Measurements from ENCODE around the gene SRD5A2. TPM values are rescaled to one million over a fixed set of nuclear protein-coding genes. Genes with fewer than 3 reads are reported as not detected.

Gene SRD5A2
- total RNA-seq, 1 donor, result 0.09 TPM

DNA sequence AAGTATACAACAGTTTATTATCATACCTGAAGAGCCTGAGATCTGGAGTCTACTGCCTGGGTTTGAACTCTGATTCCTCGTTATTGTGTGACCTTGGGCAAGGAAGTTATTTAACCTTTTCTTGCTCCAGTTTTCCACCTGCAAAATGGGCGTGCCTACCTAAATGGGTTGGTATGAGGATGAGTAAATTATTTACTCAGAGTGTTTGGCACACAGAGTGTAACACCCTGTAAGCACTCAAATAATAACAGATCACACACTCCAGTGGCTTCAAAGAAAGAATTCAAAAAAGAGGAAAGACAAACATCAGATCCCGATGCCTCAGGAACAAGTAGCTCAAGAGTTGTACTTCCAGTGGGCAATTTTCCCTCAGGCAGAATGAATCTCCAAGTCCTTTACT is 2.4 kb downstream of the SRD5A2 start:
- H3K4me3 ChIP-seq (ENCODE audit: low read depth, low read length), result no peak overlapping the region
- no peak for DNase-seq (ENCODE audit: low read depth)
- no peak for TF ChIP-seq CTCF (IDR thresholded peaks at IDR 0.05; ENCODE audit: insufficient read depth, low read length)

- no peak overlapping the region for H3K4me3 ChIP-seq (ENCODE audit: low read depth, low read length)
- no peak for TF ChIP-seq CTCF (IDR thresholded peaks at IDR 0.05; ENCODE audit: insufficient read depth, low read length)
- no peak for DNase-seq (ENCODE audit: low read depth)
These were observed 3.6 kb downstream of the SRD5A2 start for GRCh38 chr2:31577143-31577542.

DNA sequence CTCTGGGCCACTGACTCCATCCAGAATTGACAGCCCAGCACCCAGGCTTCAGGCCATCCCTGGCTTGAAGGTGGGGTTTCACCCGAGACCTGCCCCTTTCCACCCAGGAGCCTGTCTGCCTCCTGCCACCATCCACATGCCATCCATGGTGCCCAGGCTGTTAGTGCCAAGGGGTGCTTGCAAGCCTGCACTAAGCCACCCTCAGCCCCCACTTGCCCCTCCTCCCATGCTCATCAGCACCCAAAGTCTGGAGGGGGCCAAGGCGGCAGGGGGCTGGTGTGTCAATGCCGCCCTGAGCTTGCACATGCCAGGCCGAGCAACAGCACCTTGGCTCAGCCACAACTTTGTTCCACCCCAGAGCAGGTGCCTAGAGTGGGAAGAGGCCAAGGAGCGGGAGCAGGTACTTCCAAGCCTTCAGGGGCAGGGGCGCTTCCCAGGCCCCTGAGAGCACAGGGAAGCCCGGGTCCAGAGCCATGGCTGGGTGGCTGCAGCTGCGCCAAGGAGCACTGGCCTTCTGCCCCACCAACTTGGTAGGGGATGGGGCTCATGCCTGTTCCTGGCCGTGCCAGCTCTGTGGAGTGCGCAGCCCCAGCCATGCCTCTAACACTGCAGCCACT is 12.0 kb downstream of the SRD5A2 start:
- no peak for DNase-seq (ENCODE audit: low read depth)
- no peak overlapping the region for H3K4me3 ChIP-seq (ENCODE audit: low read depth, low read length)
- no peak for TF ChIP-seq CTCF (IDR thresholded peaks at IDR 0.05; ENCODE audit: insufficient read depth, low read length)

DNA sequence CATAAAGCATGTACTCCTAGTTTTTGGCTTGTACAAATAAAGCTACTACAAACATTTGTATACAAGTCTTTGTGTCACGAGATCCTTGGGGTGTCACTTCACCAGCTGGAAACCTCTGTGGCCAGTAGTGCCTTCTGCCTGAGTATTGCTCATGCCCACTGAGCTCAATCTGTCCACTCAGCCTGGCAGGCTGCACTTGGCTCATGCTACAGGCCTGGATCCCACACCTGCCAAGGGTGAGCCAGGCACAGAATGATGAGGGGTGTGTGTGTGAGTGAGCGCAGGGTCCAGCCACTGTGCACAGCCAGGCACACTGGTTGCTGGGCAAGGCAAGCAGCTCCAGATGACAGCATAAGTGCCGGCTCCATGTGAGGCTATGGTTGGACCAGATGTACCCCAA is 13.1 kb downstream of the SRD5A2 start:
- no peak for DNase-seq (ENCODE audit: low read depth)
- TF ChIP-seq CTCF (IDR thresholded peaks at IDR 0.05; ENCODE audit: insufficient read depth, low read length), result no peak
- no peak overlapping the region for H3K4me3 ChIP-seq (ENCODE audit: low read depth, low read length)

DNA sequence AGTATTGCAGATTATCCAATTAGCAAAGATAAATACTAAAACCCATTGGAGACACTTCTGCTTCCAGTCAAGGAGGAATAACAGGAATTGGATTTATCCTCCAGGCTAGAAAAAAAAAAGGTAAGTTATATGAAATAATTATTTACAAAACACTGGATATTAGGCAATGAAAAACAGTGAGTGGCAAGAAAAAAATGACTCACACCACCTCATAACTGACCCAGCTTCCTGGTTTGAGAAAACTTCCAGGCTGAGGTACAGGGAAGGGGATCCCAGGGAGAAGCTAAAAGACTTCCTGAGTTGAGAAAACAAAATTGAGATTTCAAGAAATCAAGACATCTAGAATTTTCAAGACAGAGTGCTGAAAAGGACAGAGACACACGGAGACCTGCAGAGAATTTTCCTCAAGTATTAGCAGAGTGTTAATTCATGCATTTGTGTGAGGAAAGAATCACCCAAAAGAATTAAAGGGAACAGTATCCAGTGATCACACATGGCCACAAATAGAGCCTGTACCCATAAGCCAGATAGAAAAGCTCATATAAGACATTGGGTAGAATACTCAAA is 17.4 kb downstream of the SRD5A2 start:
- DNase-seq (ENCODE audit: low read depth), result no peak
- no peak overlapping the region for H3K4me3 ChIP-seq (ENCODE audit: low read depth, low read length)
- TF ChIP-seq CTCF (IDR thresholded peaks at IDR 0.05; ENCODE audit: insufficient read depth, low read length), result no peak

DNA sequence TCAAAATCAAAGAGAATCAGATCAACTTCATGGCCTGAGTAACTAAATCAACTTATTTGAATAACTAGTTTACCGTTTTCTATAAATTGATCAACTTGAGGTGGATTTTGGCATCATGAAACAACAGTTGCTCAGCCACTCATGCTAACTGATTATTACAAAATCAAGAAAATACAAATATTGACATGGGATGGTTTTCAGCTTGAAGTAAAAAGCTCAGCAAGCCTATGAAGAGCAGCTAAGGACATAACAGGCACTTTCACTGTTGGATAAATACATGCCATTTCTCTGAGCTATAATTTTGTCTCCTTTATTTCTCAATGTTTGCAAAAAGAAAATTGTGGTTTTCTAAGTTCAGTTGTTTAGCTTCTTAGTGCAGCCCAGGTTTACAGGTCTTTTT is 18.9 kb downstream of the SRD5A2 start:
- DNase-seq (ENCODE audit: low read depth), result no peak
- TF ChIP-seq CTCF (IDR thresholded peaks at IDR 0.05; ENCODE audit: insufficient read depth, low read length), result no peak
- no peak overlapping the region for H3K4me3 ChIP-seq (ENCODE audit: low read depth, low read length)
